Activated B cell treated with CpG ODN at 0.5 μM for 24 hours (primary cell): ENCODE measurements around the gene SLC45A2. TPM values are rescaled to one million over a fixed set of nuclear protein-coding genes. Genes with fewer than 3 reads are reported as not detected.

Experiments used
- ATAC-seq: fragments of 200-7000 bp; cut with Tn5 transposase; one replicate; pipeline ENCODE4 v1.10.0; 2021; ENCODE audit warnings: low read depth, mild to moderate bottlenecking, moderate library complexity
- CTCF ChIA-PET: fragments of 350-600 bp; sonication (Branson Sonifier 250); formaldehyde crosslinking; loops from one replicate; lab custom pipeline; 2021; ENCODE audit warnings: antibody characterized with exemption; lab: Charles Lee
- POLR2A ChIA-PET: fragments of 350-600 bp; sonication (Branson Sonifier 250); formaldehyde crosslinking; loops from one replicate; lab custom pipeline; 2021; ENCODE audit warnings: antibody characterized with exemption; lab: Charles Lee
- DNase-seq: peaks from one replicate; pipeline ENCODE4 v3.0.0; 2022
- H3K27ac Mint-ChIP-seq: one replicate; pipeline ENCODE4 v1.8.0; 2020; ENCODE audit warnings: mixed read lengths
- H3K27me3 Mint-ChIP-seq: one replicate; pipeline ENCODE4 v1.8.0; 2021; ENCODE audit warnings: mixed read lengths
- H3K36me3 Mint-ChIP-seq: one replicate; pipeline ENCODE4 v1.8.0; 2021; ENCODE audit warnings: low read depth, mixed read lengths
- H3K4me1 Mint-ChIP-seq: one replicate; pipeline ENCODE4 v1.8.0; 2021; ENCODE audit warnings: mixed read lengths
- H3K4me3 Mint-ChIP-seq: one replicate; pipeline ENCODE4 v1.8.0; 2020; ENCODE audit warnings: mild to moderate bottlenecking, mixed read lengths
- H3K9me3 Mint-ChIP-seq: one replicate; pipeline ENCODE4 v1.8.0; 2020; ENCODE audit warnings: mixed read lengths
- CTCF ChIP-seq: fragments of 200-600 bp; IDR thresholded peaks from one replicate; pipeline ENCODE4 v1.8.0; 2022; ENCODE audit warnings: antibody characterized with exemption, mild to moderate bottlenecking
- intact Hi-C: fragments of 100-400 bp; cut with micrococcal nuclease; formaldehyde crosslinking; loops from one replicate; pipeline ENCODE4 v1.15.1; 2024
- total RNA-seq: library from RNA; stranded (reverse); gene quantifications from 2 replicates; pipeline ENCODE4 v1.2.3, GENCODE V29; 2022

SLC45A2 gene
- total RNA-seq, 1 donor from 2014 or later = not detected

DNA sequence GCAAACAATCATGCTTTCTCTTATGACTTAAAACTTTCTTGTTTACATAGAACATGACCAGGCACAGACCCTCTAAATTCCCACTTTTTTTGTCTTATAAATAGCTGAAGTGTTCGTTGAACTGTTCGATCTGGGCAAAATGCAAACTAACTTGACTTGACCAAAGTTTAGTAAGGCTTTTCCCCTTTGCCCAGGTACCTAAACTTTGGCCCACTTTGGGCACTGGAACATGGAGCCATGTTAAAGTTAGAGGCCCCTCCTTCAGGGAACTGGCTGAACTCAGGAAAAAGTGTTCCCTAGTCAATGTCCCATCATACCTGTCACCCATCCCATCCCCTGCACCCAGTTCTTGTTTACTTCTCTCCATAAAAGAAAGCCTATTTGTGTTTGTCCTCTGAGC lies 32.8 kb upstream of the SLC45A2 start:
- peaks cover 4% of the 10 kb centered on the region for H3K9me3 Mint-ChIP-seq
- no peaks in the 10 kb centered on the region for H3K4me1 Mint-ChIP-seq
- peaks cover 27% of the 10 kb centered on the region for H3K36me3 Mint-ChIP-seq
- CTCF ChIA-PET = interaction anchor here (1.4 kb wide), 1 partner anchor 21 kb away, joined by 3 read pairs; no protein-coding TSS in a partner anchor
- POLR2A ChIA-PET = no interaction called here
- no peaks in the 10 kb centered on the region for H3K27me3 Mint-ChIP-seq
- H3K27ac Mint-ChIP-seq = no peak overlapping the region
- ATAC-seq (no peak), DNase-seq (no peak)
- intact Hi-C loops = no loop called here
- no peak for TF ChIP-seq CTCF
- H3K4me3 Mint-ChIP-seq = no peak overlapping the region

DNA sequence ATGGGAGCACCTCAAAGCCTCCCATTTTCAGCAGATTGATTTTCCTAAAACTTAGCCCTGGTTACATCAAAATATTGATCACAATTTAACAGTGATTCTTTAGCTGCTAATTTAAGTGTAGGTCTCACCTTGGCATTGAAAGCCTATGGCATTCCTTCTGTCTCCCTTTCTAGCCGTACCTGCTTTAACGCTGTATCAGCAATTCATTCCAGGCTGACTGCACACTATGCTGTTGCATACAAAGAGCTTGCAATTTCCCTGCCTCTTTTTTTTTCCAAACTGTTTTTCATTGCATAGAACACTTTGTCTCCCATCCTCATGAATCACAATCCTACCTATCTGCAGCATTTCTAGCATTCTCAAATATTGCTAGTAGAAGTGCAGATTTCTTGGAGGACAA lies 32.3 kb upstream of the SLC45A2 start:
- TF ChIP-seq CTCF = no peak
- no peaks in the 10 kb centered on the region for H3K27me3 Mint-ChIP-seq
- no peak overlapping the region for H3K27ac Mint-ChIP-seq
- intact Hi-C loops = no loop called here
- no peak overlapping the region for H3K4me3 Mint-ChIP-seq
- peaks cover 4% of the 10 kb centered on the region for H3K9me3 Mint-ChIP-seq
- peaks cover 23% of the 10 kb centered on the region for H3K36me3 Mint-ChIP-seq
- ChIA-PET CTCF (no interaction called here), POLR2A (no interaction called here)
- no peak for ATAC-seq
- no peaks in the 10 kb centered on the region for H3K4me1 Mint-ChIP-seq
- no peak for DNase-seq

GRCh38 chr5:34016222-34016621 lies 31.7 kb upstream of the SLC45A2 start:
- Mint-ChIP-seq H3K4me3 (no peak overlapping the region), H3K36me3 (peaks cover 19% of the 10 kb centered on the region), H3K9me3 (peaks cover 4% of the 10 kb centered on the region), H3K27ac (no peak overlapping the region), H3K27me3 (no peaks in the 10 kb centered on the region), H3K4me1 (no peaks in the 10 kb centered on the region)
- POLR2A ChIA-PET = no interaction called here
- TF ChIP-seq CTCF = no peak
- ATAC-seq (no peak), DNase-seq (no peak)
- intact Hi-C loops = no loop called here
- CTCF ChIA-PET = no interaction called here

DNA sequence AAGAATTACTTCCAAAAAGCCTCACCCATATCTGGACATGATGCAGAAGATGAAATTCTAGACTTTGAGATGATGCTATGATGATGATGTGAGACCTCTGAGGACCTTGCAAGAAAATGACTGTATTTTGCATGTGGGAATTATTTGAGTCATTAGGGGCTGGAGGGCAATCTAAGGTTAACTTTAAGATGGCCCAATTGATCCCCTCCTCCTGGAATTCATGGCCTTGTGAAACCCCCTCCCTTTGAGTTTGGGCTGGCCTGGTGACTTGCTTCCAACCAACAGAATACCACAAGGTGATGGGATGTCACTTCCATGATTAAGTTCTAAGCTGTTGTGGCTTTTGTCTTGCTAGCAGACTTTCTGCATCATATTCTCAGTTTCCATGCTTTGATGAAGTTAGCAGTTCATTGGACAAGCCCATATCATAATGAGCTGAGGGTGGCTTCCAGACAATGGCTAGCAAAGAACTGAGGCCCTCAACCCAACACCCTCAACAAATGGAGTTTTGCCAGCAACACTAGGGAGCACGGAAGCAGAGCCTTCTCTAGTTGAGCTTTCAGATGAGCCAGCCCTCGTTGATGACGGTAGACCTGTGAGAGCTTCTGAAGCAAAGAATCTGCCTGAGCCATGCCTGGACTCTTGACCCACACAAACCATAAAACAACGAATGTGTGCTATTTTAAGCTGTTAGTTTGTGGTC lies 30.8 kb upstream of the SLC45A2 start:
- Mint-ChIP-seq H3K27ac (no peak overlapping the region), H3K36me3 (peaks cover 9% of the 10 kb centered on the region), H3K27me3 (no peaks in the 10 kb centered on the region), H3K4me1 (no peaks in the 10 kb centered on the region), H3K4me3 (no peak overlapping the region), H3K9me3 (peaks cover 4% of the 10 kb centered on the region)
- ChIA-PET POLR2A (no interaction called here), CTCF (no interaction called here)
- ATAC-seq = no peak
- intact Hi-C loops = no loop called here
- no peak for TF ChIP-seq CTCF
- no peak for DNase-seq

GRCh38 chr5:34014626-34015025 lies 30.1 kb upstream of the SLC45A2 start:
- intact Hi-C loops = no loop called here
- no peak for TF ChIP-seq CTCF
- no peak overlapping the region for H3K4me3 Mint-ChIP-seq
- peaks cover 1% of the 10 kb centered on the region for H3K4me1 Mint-ChIP-seq
- H3K27ac Mint-ChIP-seq = no peak overlapping the region
- DNase-seq = no peak
- H3K9me3 Mint-ChIP-seq = peaks cover 4% of the 10 kb centered on the region
- no peaks in the 10 kb centered on the region for H3K27me3 Mint-ChIP-seq
- peaks cover 3% of the 10 kb centered on the region for H3K36me3 Mint-ChIP-seq
- ChIA-PET POLR2A (no interaction called here), CTCF (no interaction called here)
- ATAC-seq = no peak
